HG02973 (cell line): ENCODE data around the gene UNC93A.

Source experiments
- ATAC-seq: cut with Tn5 transposase; IDR thresholded peaks from one replicate; pipeline ENCODE4 v1.9.1; 2021; ENCODE audit warnings: moderate library complexity; ENCODE audit not compliant: unreplicated experiment

UNC93A gene

GRCh38 chr6:167293088-167293589 is 2.0 kb downstream of the UNC93A start:
- no peak for ATAC-seq

- ATAC-seq: no peak
These were observed 2.5 kb downstream of the UNC93A start for GRCh38 chr6:167293590-167294091.

- ATAC-seq: no peak
These were observed 3.1 kb downstream of the UNC93A start for GRCh38 chr6:167294241-167294640.

- no peak for ATAC-seq
These were observed 3.8 kb downstream of the UNC93A start for GRCh38 chr6:167294651-167295494.

- no peak for ATAC-seq
These were observed 4.6 kb downstream of the UNC93A start for GRCh38 chr6:167295495-167296292.

GRCh38 chr6:167296293-167296690 is 5.2 kb downstream of the UNC93A start:
- ATAC-seq: no peak

- no peak for ATAC-seq
These were observed 5.8 kb downstream of the UNC93A start for GRCh38 chr6:167296902-167297301.

- no peak for ATAC-seq
These were observed 7.0 kb downstream of the UNC93A start for GRCh38 chr6:167298127-167298526.

- no peak for ATAC-seq
These were observed 8.7 kb downstream of the UNC93A start for GRCh38 chr6:167299641-167300308.

- ATAC-seq: no peak
These were observed 10.0 kb downstream of the UNC93A start for GRCh38 chr6:167300902-167301777.

GRCh38 chr6:167302074-167302473 is 11.0 kb downstream of the UNC93A start:
- ATAC-seq: no peak

- no peak for ATAC-seq
These were observed 11.7 kb downstream of the UNC93A start for GRCh38 chr6:167302796-167303195.

- no peak for ATAC-seq
These were observed 12.8 kb downstream of the UNC93A start for GRCh38 chr6:167303675-167304625.

- ATAC-seq: no peak
These were observed 13.8 kb downstream of the UNC93A start for GRCh38 chr6:167304912-167305311.

GRCh38 chr6:167305796-167306195 is 14.7 kb downstream of the UNC93A start:
- no peak for ATAC-seq

- ATAC-seq: no peak
These were observed 15.4 kb downstream of the UNC93A start for GRCh38 chr6:167306401-167306998.

- ATAC-seq: no peak
These were observed 16.3 kb downstream of the UNC93A start for GRCh38 chr6:167307342-167307955.

- ATAC-seq: no peak
These were observed 17.1 kb downstream of the UNC93A start for GRCh38 chr6:167308207-167308606.
